Heart right ventricle (tissue), 16 donors: ENCODE data around the gene SRRT. TPM values are rescaled to one million over a fixed set of nuclear protein-coding genes. Genes with fewer than 3 reads are reported as not detected.

ENCODE experiments used
- ATAC-seq, 8 donors: fragments of 200-7000 bp; cut with Tn5 transposase; one replicate each; pipeline ENCODE4 v1.9.1; 2020; ENCODE audit warnings: mild to moderate bottlenecking in 8 of 8, moderate library complexity in 8 of 8, moderate number of reproducible peaks in 1 of 8
- DNase-seq, 2 donors: peaks; one replicate each; pipeline ENCODE4 v3.0.0-alpha.2; 2020
- H3K27ac ChIP-seq, 10 donors: fragments of 200-600 bp; sonication (generic) in 2 of 10; one replicate each; pipeline versions ENCODE4 v1.5.0 to v1.8.0; 2020 to 2022; ENCODE audit warnings: mild to moderate bottlenecking in 3 of 10
- H3K27me3 ChIP-seq, 7 donors: fragments of 200-600 bp; one replicate each; pipeline ENCODE4 v1.8.0; 2021 to 2022; ENCODE audit warnings: mild to moderate bottlenecking in 2 of 7
- H3K36me3 ChIP-seq, 9 donors: fragments of 200-600 bp; sonication (generic) in 1 of 9; one replicate each; pipeline versions ENCODE4 v1.5.0 to v1.8.0; 2020 to 2022; ENCODE audit warnings: mild to moderate bottlenecking in 2 of 9
- H3K4me1 ChIP-seq, 9 donors: fragments of 200-600 bp; sonication (generic) in 1 of 9; one replicate each; pipeline versions ENCODE4 v1.5.0 to v1.8.0; 2020 to 2022; ENCODE audit warnings: mild to moderate bottlenecking in 4 of 9
- H3K4me3 ChIP-seq, 10 donors: fragments of 200-600 bp; sonication (generic) in 2 of 10; one replicate each; pipeline versions ENCODE4 v1.5.0 to v1.8.0; 2020 to 2022; ENCODE audit warnings: mild to moderate bottlenecking in 7 of 10, moderate library complexity in 2 of 10
- H3K9me3 ChIP-seq, 11 donors: fragments of 200-600 bp in 10 of 11; sonication (generic) in 2 of 11; one replicate each; pipeline versions ENCODE4 v1.5.0 to v1.8.0; 2013 to 2022; ENCODE audit warnings: mild to moderate bottlenecking in 2 of 11, control low read depth in 1 of 11, moderate library complexity in 1 of 11
- WGBS, 2 donors: extraction: QIAGEN DNeasy Blood & Tissue Kit; methylation state at CpG; one replicate each; pipeline ENCODE4 v1.1.7; 2013; ENCODE audit warnings: inconsistent platforms in 1 of 2; 5-methylcytosine and 5-hydroxymethylcytosine counted together
- intact Hi-C, 10 donors: fragments of 100-400 bp; cut with DNase I; formaldehyde crosslinking; loops; one replicate each; pipeline versions ENCODE4 v1.11.1 to v1.14.2; 2022
- polyA plus RNA-seq, 2 donors: library from polyadenylated mRNA; stranded (reverse); fragments of 200-250 nt; gene quantifications; one replicate each; pipeline ENCODE4 v1.2.3, GENCODE V29; 2013
- total RNA-seq, 10 donors: library from RNA; stranded (reverse); fragmentation: NEBNext Ultra II Directional in 3 of 10; extraction: Animal tissue kit (Norgen Biotek cat#: 25700) in 3 of 10; gene quantifications; one replicate each; pipeline versions ENCODE4 v1.2.1 to v1.2.4, GENCODE V29; 2021 to 2023
- TF ChIP-seq, protein P1 (sequence below), 9 donors: fragments of 200-600 bp; sonication (generic) in 2 of 9; IDR thresholded peaks; one replicate each; pipeline versions ENCODE4 v1.5.0 to v1.8.0; 2021 to 2022; ENCODE audit warnings: antibody characterized with exemption in 9 of 9, mild to moderate bottlenecking in 5 of 9, moderate library complexity in 1 of 9
- donor health status: Arrhythmogenic right ventricular cardiomyopathy.
- donor health status: ischemic (EF 13 %, LVEDD 7.1; RV severe dilation, severe dysfunction).
- donor health status: healthy with polysubstance abuse.
- donor health status: DM: no; HTN: yes; CAD: no.
- donor health status: DM: no; HTN: no; CAD: no.
- donor health status: ischemic (EF 25% LVEDD 6.9; RV normal size, moderate dysfunction).
- donor health status: ischemic (EF 25% LVEDD 5.7; RV mildly dilated, moderate dysfunction).
- donor health status: healthy.
- donor health status: DM: yes; HTN: yes; CAD: no.
- donor health status: Ischemic cardiomyopathy.
- donor health status: ischemic (EF 35%, LVEDD 5.7; RV mildly dilated, moderate dysfunction).
- donor health status: nonischemic (EF 11% LVEDD 7.7; RV severe dilation, severe dysfunction).
- donor health status: DM: yes; HTN: yes; CAD: no.
- donor health status: PGD.
- donor health status: ischemic (EF 29% LVEDD 5.4; RV normal size, mild dysfunction).
- donor health status: nonischemic (EF 23%, LVEDD 6.1; RV moderate dilation, normal function).

The SRRT gene
- total and polyA plus RNA-seq, 12 donors = 38.4 to 69.5 (median 49.6) TPM

GRCh38 chr7:100890653-100891567 lies 16.0 kb downstream of the SRRT start:
- H3K36me3 ChIP-seq = peaks cover 0 to 30% (median 19%) of the 10 kb centered on the region in 9 donors
- intact Hi-C loops = loop anchor here in 5 of 10 donors (5.0 to 10.0 kb wide), 5 partner anchors 181 to 394 kb away; no protein-coding TSS in a partner anchor
- H3K27me3 ChIP-seq = peaks cover 9 to 55% (median 16%) of the 10 kb centered on the region in 7 donors
- 15 to 19% methylated on average over 43 of the region's 43 CpGs for WGBS, 2 donors
- peak overlapping the region; percentile 33 to 81 (median 71) for H3K4me3 ChIP-seq
- peaks cover 16 to 60% (median 44%) of the 10 kb centered on the region in 9 donors for H3K4me1 ChIP-seq
- H3K9me3 ChIP-seq = no peaks in the 10 kb centered on the region
- ATAC-seq = peak in 1 of 8 donors; percentile 5
- TF ChIP-seq, protein P1, sequence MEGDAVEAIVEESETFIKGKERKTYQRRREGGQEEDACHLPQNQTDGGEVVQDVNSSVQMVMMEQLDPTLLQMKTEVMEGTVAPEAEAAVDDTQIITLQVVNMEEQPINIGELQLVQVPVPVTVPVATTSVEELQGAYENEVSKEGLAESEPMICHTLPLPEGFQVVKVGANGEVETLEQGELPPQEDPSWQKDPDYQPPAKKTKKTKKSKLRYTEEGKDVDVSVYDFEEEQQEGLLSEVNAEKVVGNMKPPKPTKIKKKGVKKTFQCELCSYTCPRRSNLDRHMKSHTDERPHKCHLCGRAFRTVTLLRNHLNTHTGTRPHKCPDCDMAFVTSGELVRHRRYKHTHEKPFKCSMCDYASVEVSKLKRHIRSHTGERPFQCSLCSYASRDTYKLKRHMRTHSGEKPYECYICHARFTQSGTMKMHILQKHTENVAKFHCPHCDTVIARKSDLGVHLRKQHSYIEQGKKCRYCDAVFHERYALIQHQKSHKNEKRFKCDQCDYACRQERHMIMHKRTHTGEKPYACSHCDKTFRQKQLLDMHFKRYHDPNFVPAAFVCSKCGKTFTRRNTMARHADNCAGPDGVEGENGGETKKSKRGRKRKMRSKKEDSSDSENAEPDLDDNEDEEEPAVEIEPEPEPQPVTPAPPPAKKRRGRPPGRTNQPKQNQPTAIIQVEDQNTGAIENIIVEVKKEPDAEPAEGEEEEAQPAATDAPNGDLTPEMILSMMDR (IDR thresholded peaks at IDR 0.05) = no peak
- DNase-seq = no peak
- peak overlapping the region; percentile 78 to 91 (median 88) for H3K27ac ChIP-seq

DNA sequence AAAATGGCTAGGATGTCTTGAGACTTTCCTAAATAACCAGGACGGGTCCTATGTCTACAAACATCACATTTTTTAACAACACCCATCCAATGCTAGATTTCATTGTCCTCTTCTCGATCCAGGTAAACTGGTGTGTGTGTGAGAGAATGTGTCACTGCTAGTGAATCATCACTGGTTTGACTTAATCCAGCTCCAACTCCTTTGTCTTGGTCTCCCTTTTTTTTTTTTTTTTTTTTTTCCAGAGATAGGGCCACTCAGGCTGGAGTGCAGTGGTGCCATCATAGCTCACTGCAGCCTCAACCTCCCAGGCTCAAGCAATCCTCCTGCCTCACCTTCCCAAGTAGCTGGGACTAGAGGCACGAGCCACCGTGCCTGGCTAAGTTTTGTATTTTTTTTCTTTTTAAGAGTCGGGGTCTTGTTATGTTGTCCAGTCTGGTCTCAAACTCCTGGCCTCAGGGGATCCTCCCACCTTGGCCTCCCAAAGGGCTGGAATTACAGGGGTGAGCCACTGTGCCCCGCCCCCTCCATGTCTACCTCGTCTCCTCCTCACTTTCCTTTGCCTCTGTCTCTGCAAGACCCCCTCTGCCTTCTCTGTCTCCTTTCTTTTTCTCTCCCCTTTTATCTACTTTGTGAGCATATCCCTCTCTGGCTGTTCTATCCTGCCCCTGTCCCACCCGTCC lies 16.8 kb downstream of the SRRT start:
- H3K4me3 ChIP-seq = peak overlapping the region in 1 of 10 donors; percentile 81
- no peaks in the 10 kb centered on the region for H3K9me3 ChIP-seq
- intact Hi-C loops = loop anchor here in 5 of 10 donors (5.0 to 10.0 kb wide), 5 partner anchors 181 to 393 kb away; no protein-coding TSS in a partner anchor
- TF ChIP-seq, protein P1 (IDR thresholded peaks at IDR 0.05) = no peak
- DNase-seq (no peak), ATAC-seq (no peak)
- H3K27ac ChIP-seq = no peak overlapping the region
- H3K36me3 ChIP-seq = peaks cover 0 to 22% (median 11%) of the 10 kb centered on the region in 9 donors
- 68 to 82% methylated on average over 8 of the region's 8 CpGs for WGBS, 2 donors
- peaks cover 16 to 66% (median 51%) of the 10 kb centered on the region in 9 donors for H3K4me1 ChIP-seq
- peaks cover 13 to 63% (median 23%) of the 10 kb centered on the region in 7 donors for H3K27me3 ChIP-seq

GRCh38 chr7:100892364-100893317 lies 17.7 kb downstream of the SRRT start:
- Histone ChIP-seq H3K9me3 (no peaks in the 10 kb centered on the region), H3K4me1 (peaks cover 16 to 60% (median 45%) of the 10 kb centered on the region in 9 donors), H3K36me3 (peaks cover 0 to 12% (median 2%) of the 10 kb centered on the region in 9 donors), H3K27ac (no peak overlapping the region), H3K4me3 (no peak overlapping the region), H3K27me3 (peaks cover 13 to 71% (median 31%) of the 10 kb centered on the region in 7 donors)
- intact Hi-C loops = loop anchor here in 5 of 10 donors (5.0 to 10.0 kb wide), 5 partner anchors 180 to 392 kb away; no protein-coding TSS in a partner anchor
- TF ChIP-seq, protein P1 (IDR thresholded peaks at IDR 0.05) = no peak
- 91% methylated on average over 44 of the region's 44 CpGs for WGBS, 2 donors
- ATAC-seq = no peak
- DNase-seq = no peak
